Measurements from ENCODE around the gene ENTR1.

DNA sequence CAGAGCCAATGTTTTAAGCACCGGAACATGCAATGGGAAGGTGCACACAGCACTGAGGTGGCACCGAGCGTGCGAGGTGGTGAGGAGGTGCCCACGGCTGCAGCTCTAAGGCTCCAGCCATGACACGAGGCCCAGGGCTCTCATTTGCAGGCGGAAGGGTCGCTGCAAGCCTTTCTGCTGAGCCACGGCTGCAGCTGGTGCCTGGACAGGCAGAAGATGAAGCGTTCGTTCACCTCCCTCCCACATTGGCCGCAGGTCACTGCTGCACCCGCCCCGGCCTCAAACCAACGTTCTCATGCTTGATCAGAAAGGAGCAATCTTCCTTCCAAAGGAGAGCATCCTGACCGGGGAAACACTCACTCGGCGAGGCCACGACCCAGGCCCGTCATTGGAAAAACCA is 33.7 kb upstream of the ENTR1 start:
- no peak for TF ChIP-seq SMC3 (IDR thresholded peaks at IDR 0.05; ENCODE audit: borderline replicate concordance, low read length)
- TF ChIP-seq CHD4 (IDR thresholded peaks at IDR 0.05) = no peak
- TF ChIP-seq RBBP5 (conservative IDR thresholded peaks at IDR 0.05) = no peak
- TF ChIP-seq CTCF (IDR thresholded peaks at IDR 0.05 in 2 of 3, conservative IDR thresholded peaks at IDR 0.05 in 1 of 3; ENCODE audit: control insufficient read depth in 2 of 3, extremely low read depth in 1 of 3, insufficient read depth in 1 of 3, low read depth in 3 of 3, low read length in 3 of 3) = no peak
- TF ChIP-seq ZNF384 (IDR thresholded peaks at IDR 0.05; ENCODE audit: borderline replicate concordance, low read depth, low read length) = no peak
- TF ChIP-seq YBX1 (IDR thresholded peaks at IDR 0.05) = no peak
- no peak for TF ChIP-seq SIX5 (IDR thresholded peaks at IDR 0.05; ENCODE audit: low read depth, low read length, severe bottlenecking)
- no peak for TF ChIP-seq CUX1 (IDR thresholded peaks at IDR 0.05; ENCODE audit: insufficient replicate concordance, low read depth, low read length)
- TF ChIP-seq CREB1 (IDR thresholded peaks at IDR 0.05; ENCODE audit: low read depth) = no peak
- no peak for TF ChIP-seq IKZF2 (IDR thresholded peaks at IDR 0.05)
- no peak for TF ChIP-seq TCF3 (IDR thresholded peaks at IDR 0.05; ENCODE audit: borderline replicate concordance, insufficient read depth, low read depth, low read length)
- no peak for TF ChIP-seq BHLHE40 (IDR thresholded peaks at IDR 0.05; ENCODE audit: borderline replicate concordance in 1 of 2, low read depth in 2 of 2, low read length in 1 of 2)
- TF ChIP-seq NFIC (IDR thresholded peaks at IDR 0.05; ENCODE audit: low read depth, low read length) = no peak

Data from GM12878 (cell line).